NK-92 treated with Interleukin-12 subunit alpha and Interleukin-12 subunit beta, amount 100 ng/mL, for 24 hours (cell line): ENCODE measurements around the gene POLR2J2.
"Not testable (repeated sequence)": the region's sequence is repeated elsewhere in the genome, so short reads cannot be mapped to it uniquely, and the experiment has no call there.

ENCODE experiments used
- DNase-seq: peaks from one replicate; lab custom pipeline; 2025; lab: John Stamatoyannopoulos, UW

POLR2J2 gene

DNA sequence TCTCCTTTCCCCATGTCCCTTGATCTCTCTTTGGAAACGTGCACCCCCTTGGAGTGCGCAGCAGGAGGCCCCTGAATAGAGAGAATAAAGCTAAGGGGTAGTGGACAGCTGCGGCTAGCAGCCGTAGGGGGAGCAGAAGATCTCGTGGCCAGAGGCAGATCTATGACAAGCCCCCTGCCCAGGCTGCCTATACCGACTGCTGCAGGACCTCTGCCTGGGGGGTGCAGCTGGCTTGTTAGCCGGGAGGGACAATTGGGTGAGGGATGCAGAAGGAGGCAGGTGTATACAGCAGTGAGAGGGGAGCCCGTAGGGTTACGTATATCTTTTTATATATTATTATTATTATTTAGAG lies 469 bp upstream of the POLR2J2 start:
- DNase-seq: not testable (repeated sequence)

GRCh38 chr7:102667523-102667922 lies 3.9 kb downstream of the POLR2J2 start:
- not testable (repeated sequence) for DNase-seq

GRCh38 chr7:102666850-102667249 lies 4.6 kb downstream of the POLR2J2 start:
- DNase-seq: not testable (repeated sequence)

GRCh38 chr7:102664765-102665164 lies 6.7 kb downstream of the POLR2J2 start:
- DNase-seq: not testable (repeated sequence)

- DNase-seq: not testable (repeated sequence)
Observed at GRCh38 chr7:102649924-102650323, 21.5 kb downstream of the POLR2J2 start, which contains the start of gene SPDYE2B. Gene SPDYE2B, plus strand, starts transcription at chr7:102650319. Its CDS starts 2,030 bp downstream, at chr7:102652349.

GRCh38 chr7:102647813-102648212 lies 23.6 kb downstream of the POLR2J2 start:
- DNase-seq: not testable (repeated sequence)

DNA sequence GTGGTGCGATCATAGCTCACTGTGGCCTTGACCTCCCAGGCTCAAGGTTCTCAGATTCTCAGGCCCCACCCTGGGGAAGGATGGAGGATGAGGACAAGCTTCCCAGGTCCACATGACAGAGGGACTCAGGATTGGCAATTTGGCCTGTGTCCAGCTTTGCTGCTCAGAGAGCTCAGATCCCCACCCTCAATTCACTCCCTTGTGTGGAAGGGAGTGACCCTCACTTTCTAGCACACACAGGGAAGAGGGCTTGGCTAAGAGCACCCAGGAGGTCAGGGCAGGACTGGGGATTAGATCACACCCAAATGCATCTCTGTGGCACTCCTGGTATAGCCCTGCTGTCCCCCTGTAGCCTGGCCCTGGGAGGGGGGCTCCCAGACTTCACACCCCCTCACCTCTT lies 28.1 kb downstream of the POLR2J2 start:
- not testable (repeated sequence) for DNase-seq

GRCh38 chr7:102642691-102643090 lies 28.8 kb downstream of the POLR2J2 start, which contains the start of gene UPK3BL1:
Gene UPK3BL1, minus strand, starts transcription at chr7:102642791. Its CDS starts 50 bp downstream, at chr7:102642741.
- DNase-seq: not testable (repeated sequence)

DNA sequence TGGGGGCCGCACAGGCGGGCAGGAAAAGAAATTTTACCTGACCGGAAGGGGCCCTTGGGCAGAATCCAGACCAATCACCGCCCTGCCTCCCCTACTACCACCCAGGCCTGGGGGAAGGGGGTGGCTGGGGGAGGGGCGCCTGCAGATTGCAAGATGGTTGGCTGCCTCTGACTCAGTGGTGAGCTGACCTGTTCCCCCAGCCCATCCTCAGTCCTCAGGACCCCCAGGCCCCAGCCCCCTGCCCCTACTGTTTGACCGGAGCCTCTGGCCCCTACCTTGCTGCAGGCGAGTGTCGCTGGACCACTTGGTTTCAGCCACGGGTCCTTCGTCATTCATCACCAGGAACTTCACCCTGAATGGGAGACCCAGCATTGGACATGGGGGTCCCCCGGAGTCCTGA lies 32.6 kb downstream of the POLR2J2 start:
- not testable (repeated sequence) for DNase-seq

DNA sequence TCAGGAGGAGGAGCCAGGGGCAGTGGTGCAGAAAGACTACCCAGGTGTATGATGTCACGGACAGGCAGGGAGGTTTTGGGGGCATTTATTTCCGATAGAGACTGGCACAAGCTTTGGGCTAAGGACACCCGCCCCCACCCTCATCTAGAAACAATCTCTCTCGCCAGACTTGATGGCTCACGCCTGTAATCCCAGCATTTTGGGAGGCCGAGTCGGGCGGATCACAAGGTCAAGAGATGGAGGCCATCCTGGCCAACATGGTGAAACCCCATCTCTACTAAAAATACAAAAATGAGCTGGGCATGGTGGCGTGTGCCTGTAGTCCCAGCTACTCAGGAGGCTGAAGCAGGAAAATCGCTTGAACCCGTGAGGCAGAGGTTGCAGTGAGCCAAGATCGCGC lies 34.5 kb downstream of the POLR2J2 start:
- not testable (repeated sequence) for DNase-seq

- not testable (repeated sequence) for DNase-seq
Observed at GRCh38 chr7:102635354-102635753, 36.1 kb downstream of the POLR2J2 start.

DNA sequence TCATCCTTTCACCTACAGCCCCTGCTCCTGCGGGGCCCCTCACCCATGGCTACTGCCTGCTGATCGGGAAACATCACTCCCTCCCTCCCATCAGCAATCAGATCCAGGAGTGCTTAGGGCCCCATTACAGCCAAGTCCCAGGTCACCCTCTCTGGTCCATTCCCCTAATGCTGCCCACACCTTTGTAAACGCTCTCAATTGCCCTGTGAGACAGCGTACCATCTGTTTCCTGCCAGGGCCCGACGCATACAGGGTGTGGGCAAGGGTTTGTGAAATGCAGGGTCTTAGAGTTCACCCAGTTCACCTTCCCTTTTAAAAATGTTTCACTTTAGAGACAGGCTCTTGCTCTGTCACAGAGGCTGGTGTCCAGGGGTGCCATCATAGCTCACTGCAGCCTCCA lies 37.2 kb downstream of the POLR2J2 start:
- DNase-seq: not testable (repeated sequence)

DNA sequence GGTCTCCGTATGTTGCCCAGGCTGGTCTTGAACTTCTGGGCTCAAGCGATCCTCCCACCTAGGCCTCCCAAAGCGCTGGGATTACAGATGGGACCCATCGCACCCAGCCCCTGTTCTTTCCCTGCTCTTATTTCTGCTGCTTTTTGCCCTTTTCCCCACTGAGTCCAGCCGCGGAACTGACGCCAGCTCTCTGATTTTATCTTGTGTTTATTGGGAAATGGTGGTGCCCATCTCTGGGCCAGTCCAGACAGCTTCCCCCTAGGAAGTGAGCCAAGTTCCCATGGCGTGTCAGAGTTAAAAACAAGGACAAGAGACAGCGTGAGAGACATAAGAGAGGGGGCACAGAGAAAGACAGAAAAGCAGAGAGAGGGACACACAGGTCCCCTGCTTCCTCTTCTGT lies 40.8 kb downstream of the POLR2J2 start:
- not testable (repeated sequence) for DNase-seq

GRCh38 chr7:102627271-102627904 lies 44.1 kb downstream of the POLR2J2 start:
- DNase-seq: not testable (repeated sequence)

- not testable (repeated sequence) for DNase-seq
Observed at GRCh38 chr7:102618122-102618521, 53.3 kb downstream of the POLR2J2 start.

DNA sequence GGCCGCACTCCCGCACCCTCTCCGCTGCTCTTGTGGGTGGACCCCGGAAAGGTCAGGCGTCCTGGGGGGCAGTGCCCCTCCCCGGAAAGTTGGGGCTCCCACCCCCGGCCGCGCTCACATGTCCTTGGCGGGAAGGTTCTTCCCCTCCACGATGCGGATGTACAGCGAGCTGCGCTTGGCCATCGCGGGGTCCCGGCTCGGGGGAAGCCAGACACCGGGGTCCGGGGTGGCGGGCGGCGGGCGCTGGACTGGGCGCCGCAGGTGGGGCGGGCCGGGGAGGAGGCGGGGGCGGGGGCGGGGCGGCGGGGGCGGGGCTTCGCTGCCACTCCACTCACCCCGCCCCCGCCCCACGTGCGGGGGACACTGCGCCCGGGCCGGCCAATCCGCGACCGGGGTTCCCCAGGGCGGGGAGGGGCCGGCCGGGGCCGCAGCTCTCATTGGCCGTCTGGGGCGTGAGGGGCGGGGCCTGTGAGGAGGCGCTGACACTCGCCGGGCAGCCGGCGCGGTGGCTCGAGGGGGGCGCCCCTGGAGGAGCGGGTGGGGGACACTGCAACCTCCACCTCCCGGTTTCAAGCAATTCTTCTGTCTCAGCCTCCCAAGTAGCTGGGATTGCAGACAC lies 54.8 kb downstream of the POLR2J2 start, which contains the start of gene RASA4:
Gene RASA4 (minus strand): TSS at position 250 of the 619 bp plus-strand sequence. CDS start 67 bp downstream, at position 183.
- not testable (repeated sequence) for DNase-seq
